ENCODE data around the gene USP20.
A peak's percentile ranks its signal among the peaks of the same experiment; 100 is the strongest.
"Not testable (repeated sequence)": the region's sequence is repeated elsewhere in the genome, so short reads cannot be mapped to it uniquely, and the experiment has no call there.

Gene USP20

DNA sequence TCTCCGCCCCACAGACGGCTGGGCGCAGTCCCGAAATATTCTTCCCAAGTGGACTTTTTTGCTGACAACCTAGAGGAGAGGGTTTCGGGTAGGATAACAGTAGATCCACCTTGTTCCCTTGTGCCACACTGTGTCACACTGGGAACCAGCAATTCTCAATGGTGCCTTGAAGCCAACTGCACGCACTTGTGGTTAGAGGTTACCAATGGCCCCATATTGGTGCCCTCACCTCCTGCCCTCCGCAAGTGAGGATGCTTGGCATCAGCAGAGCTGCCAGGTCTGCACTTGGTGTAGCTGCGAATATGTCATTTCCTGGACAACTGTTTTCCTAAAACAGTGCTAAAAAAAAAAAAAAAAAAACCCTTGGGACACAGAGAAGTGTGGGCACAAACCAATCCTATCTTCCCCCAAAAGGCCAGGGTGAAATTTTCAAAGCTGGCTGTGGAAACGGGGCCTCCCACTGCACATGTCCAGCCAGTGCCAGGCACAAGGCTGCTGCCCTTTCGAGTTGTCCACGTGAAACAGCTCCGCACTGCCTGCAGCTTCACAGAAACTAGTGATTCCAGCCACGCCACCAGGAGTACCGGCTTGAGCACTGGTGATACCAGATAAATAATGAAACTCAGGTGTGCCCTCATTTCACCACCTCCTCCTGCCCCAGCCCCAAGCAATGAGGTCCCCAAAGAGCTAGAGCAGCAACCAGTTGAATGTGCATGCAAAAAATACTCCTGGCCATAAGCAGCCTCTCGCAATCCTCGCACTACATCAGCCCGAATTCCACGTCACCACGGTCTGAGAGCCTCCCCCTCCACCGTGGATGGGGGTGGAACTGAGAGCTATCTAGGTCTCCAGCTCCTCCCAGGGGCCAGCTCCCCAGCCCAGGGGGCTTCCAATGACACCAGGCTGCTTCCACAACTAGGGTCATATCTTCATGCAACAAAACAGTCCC, 51.2 kb downstream of the USP20 start:
- Mint-ChIP-seq H3K4me3 (peak overlapping the region; percentile 86 to 91), H3K4me1 (peaks cover 66% of the 10 kb centered on the region), H3K27ac (peak overlapping the region; percentile 98 to 99), H3K9me3 (no peaks in the 10 kb centered on the region), H3K27me3 (no peaks in the 10 kb centered on the region)
- peak; percentile 86 to 87 for DNase-seq
- ATAC-seq, result peak; percentile 19

DNA sequence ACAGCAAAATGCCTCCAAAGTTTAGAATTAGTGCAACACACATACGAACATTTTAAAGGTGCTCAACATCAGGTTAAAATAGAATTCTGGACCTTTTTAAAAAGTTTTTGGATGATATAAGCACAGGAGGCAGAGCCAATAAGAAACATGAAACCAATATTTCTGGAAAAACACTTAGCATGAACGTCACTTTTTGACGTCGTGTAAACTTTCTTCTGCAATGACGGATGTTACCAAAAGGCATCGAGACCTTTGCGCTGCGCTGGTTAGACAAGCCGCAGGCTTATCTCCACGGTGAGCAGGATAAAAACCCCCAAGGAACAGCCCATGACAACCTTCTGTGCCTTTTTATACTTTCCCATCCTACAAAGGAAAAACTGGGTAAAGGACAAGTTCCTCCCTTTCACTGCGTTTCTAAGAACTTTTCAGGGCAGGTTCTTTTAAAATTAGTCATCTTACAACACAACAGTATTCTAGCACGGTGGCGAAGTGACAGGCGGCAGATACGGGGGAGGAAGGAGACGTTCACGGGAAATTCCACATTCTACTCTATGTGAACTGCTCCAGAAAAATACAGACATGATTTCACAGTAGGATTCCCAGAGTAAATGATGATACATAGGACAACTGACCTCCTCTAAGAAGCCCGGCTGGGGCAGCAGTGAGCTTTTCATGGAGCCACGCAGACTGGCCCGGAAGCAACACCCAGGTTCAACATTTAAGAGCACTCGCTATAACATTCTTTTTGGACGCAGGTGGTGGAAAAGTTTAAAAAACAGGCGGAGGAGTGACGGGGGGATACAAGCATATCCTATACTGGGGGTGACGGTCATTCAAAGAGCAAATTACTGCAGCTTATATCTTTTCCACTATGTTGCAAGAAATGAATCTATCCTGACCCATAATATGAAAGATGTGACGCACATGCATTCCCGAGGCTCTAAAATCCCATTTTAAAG, 52.4 kb downstream of the USP20 start:
- H3K4me3 Mint-ChIP-seq, result peak overlapping the region; percentile 86 to 91
- no peaks in the 10 kb centered on the region for H3K27me3 Mint-ChIP-seq
- H3K27ac Mint-ChIP-seq, result peak overlapping the region; percentile 98 to 99
- H3K4me1 Mint-ChIP-seq, result peaks cover 77% of the 10 kb centered on the region
- no peaks in the 10 kb centered on the region for H3K9me3 Mint-ChIP-seq
- ATAC-seq (peak; percentile 26), DNase-seq (peak; percentile 76 to 88)

DNA sequence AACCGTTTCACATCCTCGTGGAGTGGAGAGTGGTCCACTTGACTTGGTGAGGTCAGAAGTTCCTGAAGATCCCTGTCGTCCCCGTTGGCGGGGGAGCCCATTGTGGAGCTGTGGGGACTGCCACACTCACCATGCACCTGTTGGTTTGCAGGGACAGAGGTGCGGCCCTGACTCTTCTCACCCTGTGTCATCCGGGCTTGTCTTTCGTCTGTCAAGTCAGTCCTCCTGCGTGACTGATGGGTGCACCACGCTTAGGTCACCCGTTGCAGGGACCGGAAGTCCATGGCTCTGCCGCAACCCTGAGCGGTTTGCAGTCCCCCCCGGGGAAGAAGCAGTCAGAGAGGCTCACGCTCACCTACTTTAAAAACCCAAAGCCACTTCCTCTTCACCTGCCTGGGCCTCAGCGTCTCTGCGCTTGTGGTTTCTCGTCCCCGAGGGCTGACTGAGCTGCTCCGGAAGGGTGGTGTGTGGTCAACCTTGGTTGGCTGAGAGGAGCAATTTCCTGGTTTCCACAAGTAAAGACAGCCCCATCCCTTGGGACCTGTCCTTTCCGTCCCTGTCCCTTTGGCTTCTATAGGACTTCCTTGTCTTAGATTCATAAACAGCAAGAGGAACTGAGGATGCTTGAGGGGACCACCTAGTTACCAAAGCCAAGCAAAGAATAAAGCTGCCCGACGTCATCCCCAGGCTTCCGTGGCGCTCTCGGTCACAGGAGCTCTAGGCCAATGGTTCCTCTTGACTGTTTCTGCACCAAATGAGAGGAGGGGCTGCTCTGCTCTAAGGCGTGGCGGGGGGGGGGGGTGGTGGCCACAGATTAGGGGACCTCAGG, 53.2 kb downstream of the USP20 start:
- ATAC-seq, result peak; percentile 67
- H3K27me3 Mint-ChIP-seq, result no peaks in the 10 kb centered on the region
- H3K9me3 Mint-ChIP-seq, result no peaks in the 10 kb centered on the region
- DNase-seq, result peak; percentile 95 to 99
- peak overlapping the region; percentile 98 to 99 for H3K27ac Mint-ChIP-seq
- H3K4me1 Mint-ChIP-seq, result peaks cover 85% of the 10 kb centered on the region
- H3K4me3 Mint-ChIP-seq, result peak overlapping the region; percentile 86 to 91

DNA sequence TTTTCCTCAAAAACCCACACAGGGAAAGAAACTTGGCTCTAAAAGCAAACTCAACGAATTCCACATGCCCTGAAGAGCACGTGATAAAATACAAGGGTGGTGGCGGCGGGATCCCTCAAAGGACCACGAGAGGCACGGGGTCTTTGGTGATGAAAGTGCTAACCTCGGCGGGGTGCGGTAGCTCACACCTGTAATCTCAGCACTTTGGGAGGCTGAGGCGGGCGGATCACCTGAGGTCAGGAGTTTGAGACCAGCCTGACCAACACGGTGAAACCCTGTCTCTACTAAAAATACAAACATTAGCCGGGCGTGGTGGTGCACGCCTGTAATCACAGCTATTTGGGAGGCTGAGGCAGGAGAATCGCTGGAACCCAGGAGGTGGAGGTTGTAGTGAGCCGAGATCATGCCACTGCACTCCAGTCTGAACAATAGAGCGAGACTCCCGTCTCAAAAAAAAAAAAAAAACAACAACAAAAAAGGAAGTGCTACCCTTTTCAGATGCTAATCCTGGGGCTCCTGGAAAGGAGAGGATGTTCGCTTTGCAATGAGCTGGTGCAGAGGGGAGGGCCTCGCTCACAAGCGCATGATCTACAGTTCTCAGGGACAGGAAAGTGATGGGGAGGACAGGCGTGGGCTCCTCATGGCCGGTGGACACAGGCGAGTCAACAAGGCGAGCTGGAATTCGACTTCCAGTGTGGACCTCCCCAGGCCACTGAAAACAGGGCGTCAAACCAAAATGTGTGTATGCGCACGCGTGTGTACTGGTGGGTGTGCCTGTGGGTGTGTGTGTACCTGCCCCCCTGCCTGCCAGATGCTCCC, 54.1 kb downstream of the USP20 start:
- Mint-ChIP-seq H3K4me1 (peaks cover 82% of the 10 kb centered on the region), H3K9me3 (no peaks in the 10 kb centered on the region), H3K27me3 (no peaks in the 10 kb centered on the region), H3K27ac (peak overlapping the region; percentile 98 to 99), H3K4me3 (peak overlapping the region; percentile 86 to 91)
- no peak for ATAC-seq
- DNase-seq, result peak; percentile 62 to 70

DNA sequence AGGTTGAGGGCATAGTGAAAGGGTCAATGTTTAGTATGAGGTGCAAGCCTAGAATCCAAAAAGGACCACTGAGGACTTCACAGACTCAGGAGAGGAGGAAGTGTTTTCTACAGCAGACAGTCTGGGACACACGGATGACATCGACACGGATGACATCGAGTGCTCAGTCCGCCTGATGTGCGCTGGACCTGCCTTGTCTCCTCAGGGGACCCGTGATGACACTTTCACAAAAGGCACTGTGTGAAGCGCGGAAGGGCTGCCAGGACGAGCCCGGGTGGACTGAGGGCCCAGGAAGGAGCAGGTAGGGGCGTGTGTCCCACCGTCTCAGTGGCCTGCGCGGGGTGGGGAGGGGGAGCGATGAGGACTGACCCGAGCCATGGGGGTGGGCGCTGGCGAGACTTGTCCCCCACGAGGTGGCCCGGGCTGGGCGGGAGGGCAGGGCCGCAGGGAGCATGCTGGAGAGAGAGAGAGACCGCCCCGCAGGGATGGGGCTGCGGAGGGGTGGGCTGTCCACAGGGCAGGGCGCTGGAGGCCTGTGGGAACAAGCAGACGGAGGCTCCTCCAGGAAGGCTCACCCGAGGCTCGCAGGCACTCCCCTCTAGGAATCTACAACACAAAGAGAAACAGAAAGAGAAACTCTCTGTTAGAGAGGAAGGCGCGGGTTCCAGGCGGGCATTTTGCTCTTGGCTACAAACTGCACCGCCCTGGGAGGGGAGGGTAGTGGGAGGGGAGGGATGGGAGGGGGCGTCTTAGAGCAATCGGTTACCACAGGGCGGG, 54.9 kb downstream of the USP20 start:
- H3K27me3 Mint-ChIP-seq, result no peaks in the 10 kb centered on the region
- peak; percentile 1 for ATAC-seq
- H3K4me1 Mint-ChIP-seq, result peaks cover 85% of the 10 kb centered on the region
- peak overlapping the region; percentile 86 to 91 for H3K4me3 Mint-ChIP-seq
- H3K27ac Mint-ChIP-seq, result peak overlapping the region; percentile 98 to 99
- H3K9me3 Mint-ChIP-seq, result no peaks in the 10 kb centered on the region
- peak; percentile 71 to 82 for DNase-seq

DNA sequence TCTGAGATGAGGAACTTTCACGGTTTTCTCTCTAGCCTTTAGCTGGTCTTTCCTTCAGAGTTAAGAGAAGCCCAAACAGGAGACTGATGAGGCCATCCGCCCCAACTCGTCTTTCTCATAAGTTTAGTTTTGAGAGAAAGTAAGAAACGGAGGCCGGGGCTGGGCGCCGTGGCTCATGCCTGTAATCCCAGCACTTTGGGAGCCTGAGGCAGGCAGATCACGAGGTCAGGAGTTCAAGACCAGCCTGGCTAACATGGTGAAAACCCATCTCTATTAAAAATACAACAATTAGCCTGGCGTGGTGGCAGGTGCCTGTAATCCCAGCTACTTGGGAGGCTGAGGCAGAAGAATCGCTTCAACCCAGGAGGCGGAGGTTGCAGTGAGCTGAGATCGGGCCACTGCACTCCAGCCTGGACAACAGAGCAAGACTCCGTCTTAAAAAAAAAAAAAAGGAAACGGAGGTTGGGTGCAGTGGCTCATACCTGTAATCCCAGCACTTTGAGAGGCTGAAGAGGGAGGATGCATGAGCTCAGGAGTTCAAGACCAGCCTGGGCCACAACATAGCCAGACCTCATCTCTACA, 55.6 kb downstream of the USP20 start:
- H3K27ac Mint-ChIP-seq, result peak overlapping the region; percentile 97 to 99
- ATAC-seq, result not testable (repeated sequence)

DNA sequence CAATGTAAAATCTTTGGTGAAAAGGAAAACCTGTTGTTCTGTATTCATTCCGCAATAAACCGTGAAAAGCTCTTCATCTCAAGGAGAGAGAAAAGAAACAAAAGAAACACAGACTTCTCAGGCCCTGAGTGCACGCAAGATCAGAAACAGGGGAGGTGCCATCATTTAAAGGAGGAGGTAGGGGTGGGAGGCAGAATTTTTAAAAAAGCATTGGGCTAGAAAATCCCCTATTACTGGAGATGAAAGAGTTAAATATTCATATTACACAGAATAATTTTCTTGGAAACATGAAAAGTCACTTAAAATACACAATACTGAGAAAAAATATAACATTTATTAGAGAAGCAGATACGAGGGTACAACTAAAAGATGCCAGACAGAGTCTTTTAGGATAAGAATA, 56.3 kb downstream of the USP20 start:
- Mint-ChIP-seq H3K9me3 (peaks cover 0 to 5% of the 10 kb centered on the region in 2 donors), H3K4me1 (peaks cover 96% of the 10 kb centered on the region), H3K27ac (peak overlapping the region; percentile 97 to 99), H3K4me3 (peak overlapping the region; percentile 86 to 91), H3K27me3 (no peaks in the 10 kb centered on the region)
- peak in 1 of 2 donors; percentile 35 for DNase-seq
- no peak for ATAC-seq

More for the DNA sequence above, 55.6 kb downstream of the USP20 start:
- not testable (repeated sequence) for DNase-seq, H3K27me3 Mint-ChIP-seq, H3K9me3 Mint-ChIP-seq
- H3K4me3 Mint-ChIP-seq, result peak overlapping the region; percentile 86 to 91
- peaks cover 92% of the 10 kb centered on the region for H3K4me1 Mint-ChIP-seq

DNA sequence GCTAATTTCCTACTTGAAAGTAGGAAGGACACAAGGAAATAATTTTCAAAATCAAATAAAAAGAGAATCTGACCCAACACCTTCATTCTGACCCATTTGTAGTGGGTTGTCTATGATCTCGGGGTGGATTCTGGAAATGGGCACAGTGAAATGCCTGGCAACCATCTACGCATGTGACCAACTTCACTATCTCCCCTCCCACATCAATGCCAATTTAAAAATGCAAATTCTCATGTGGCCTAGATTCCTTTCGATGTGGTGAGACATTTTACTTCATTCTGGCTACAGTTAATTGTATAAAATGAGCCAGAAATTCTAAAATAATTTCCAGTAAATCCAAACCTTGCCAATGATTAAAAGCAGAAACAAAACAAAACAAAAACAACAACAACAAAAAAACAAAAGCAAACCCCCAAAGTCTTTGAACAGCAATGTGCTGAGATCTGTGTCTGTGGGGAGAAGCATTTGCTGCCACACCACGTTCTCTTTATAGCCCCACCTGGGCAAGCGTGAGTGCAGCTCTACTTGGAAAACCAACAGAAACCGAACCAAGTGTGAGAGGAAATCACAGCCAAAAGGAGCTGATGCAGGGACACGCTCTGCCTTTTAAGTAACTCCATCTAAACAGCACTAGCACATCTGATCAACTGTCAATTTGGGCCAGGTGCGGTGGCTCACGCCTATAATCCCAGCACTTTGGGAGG, 59.0 kb downstream of the USP20 start:
- Mint-ChIP-seq H3K27ac (peak overlapping the region; percentile 90 to 92), H3K4me1 (peaks cover 95% of the 10 kb centered on the region), H3K9me3 (peaks cover 5 to 14% of the 10 kb centered on the region in 2 donors), H3K27me3 (no peaks in the 10 kb centered on the region), H3K4me3 (peak overlapping the region; percentile 48 to 51)
- DNase-seq (peak; percentile 38 to 46), ATAC-seq (no peak)

DNA sequence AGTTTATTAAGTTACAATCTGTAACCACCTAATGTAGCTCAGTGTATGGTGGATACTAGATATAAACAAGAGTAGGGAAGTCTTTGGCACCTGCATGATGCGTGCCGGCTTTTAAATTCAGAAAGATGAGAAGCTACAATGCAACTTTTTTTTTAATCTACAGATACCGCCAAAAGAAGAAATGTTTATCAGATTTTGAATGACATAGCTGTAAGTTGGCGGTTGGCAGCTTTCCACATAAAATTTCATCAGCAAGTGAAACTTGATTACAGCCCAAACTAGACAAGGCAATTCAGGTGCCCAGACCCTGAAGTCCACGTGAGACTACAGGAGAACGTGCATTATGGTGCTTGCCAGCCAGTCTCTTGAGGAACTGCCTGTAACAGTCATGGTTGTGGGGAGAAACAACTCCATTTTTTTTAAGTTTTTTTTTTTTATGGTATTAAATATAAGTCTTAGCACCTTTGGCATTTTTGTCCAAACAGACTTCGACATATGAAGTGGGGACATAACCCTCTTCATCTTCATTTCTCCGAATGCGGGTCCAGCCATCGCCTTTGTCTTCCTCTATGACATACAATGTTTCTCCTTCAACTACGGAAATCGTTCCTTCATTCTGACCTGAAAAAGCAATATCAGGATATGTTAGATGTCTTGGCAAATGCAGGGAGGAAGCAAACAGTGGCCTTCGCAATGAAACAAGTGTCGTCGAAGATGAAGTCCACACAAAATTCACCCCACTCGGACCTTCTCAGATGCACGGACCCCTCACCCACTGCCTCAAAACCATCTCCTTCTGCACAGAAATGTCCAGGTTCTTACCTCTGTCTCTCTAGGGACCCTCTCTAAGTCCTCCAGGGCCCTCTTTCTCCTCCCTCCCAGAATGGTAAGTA, 60.4 kb downstream of the USP20 start:
- Mint-ChIP-seq H3K9me3 (peaks cover 5 to 14% of the 10 kb centered on the region in 2 donors), H3K27me3 (no peaks in the 10 kb centered on the region), H3K4me3 (peak overlapping the region; percentile 3 to 35), H3K27ac (peak overlapping the region; percentile 90 to 92), H3K4me1 (peaks cover 95% of the 10 kb centered on the region)
- DNase-seq (peak; percentile 57 to 79), ATAC-seq (peak; percentile 67)

DNA sequence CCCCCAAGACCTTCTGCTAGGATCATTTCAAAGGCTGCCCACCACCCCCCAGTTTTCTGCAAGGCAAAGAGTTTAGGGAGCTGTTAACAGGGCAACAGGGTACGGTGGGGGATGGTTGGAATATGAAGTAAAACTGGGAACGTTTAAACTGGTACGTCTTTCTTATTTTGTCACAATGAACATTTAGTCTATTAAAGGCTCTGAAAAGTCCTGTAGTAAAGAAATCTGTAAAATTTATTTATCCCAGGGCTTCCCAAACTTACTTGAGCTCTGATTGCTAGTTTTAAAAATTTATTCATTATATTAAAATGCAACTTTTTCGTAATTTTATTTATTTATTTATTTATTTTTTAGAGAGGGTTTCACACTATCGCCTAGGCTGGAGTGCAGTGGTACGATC, 62.0 kb downstream of the USP20 start:
- no peaks in the 10 kb centered on the region for H3K27me3 Mint-ChIP-seq
- ATAC-seq, result no peak
- peak overlapping the region in 1 of 2 donors; percentile 63 for H3K4me3 Mint-ChIP-seq
- H3K27ac Mint-ChIP-seq, result peak overlapping the region; percentile 87 to 92
- H3K9me3 Mint-ChIP-seq, result peaks cover 5 to 14% of the 10 kb centered on the region in 2 donors
- peaks cover 95% of the 10 kb centered on the region for H3K4me1 Mint-ChIP-seq
- no peak for DNase-seq

DNA sequence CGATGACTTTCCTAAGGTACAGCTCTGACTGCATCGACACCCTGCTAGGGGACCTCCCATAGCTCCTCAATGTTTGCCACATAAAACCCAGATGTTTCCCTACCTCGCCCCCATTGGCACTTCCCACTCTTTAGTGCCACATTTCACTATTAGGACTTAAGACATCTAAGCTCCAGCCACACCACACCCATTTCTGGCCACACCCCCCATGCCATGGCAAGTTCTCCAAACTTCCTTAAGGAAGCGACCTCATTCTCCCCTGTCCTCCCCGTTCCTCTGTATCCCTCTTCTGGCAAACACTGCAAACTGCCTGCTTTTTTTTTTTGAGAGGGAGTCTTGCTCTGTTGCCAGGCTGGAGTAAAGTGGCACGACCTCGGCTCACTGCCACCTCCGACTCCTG, 62.9 kb downstream of the USP20 start:
- Mint-ChIP-seq H3K9me3 (peaks cover 5 to 14% of the 10 kb centered on the region in 2 donors), H3K4me1 (peaks cover 94% of the 10 kb centered on the region), H3K27ac (peak overlapping the region in 1 of 2 donors; percentile 59), H3K4me3 (no peak overlapping the region), H3K27me3 (no peaks in the 10 kb centered on the region)
- DNase-seq (no peak), ATAC-seq (no peak)

DNA sequence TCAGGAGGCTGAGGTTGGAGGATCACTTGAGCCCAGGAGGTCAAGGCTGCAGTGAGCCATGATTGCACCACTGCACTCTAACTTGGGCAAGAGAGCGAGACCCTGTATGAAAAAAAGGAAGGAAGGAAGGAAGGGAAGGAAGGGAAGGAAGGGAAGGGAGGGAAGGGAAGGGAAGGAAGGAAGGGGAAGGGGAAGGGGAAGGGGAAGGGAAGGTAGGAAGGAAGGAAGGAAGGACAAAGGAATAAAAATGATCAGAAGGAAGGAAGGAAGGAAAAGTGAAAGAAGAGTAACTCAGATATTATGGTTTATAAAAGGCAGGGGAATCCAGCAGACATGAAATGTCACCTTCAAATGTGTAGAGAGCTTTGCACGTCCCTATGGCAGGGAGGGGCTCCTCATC, 64.4 kb downstream of the USP20 start:
- no peak for ATAC-seq
- peak overlapping the region; percentile 75 to 91 for H3K27ac Mint-ChIP-seq

More for the DNA sequence above, 64.4 kb downstream of the USP20 start:
- no peak overlapping the region for H3K4me3 Mint-ChIP-seq
- DNase-seq, result no peak
- H3K9me3 Mint-ChIP-seq, result peaks cover 5 to 14% of the 10 kb centered on the region in 2 donors
- H3K27me3 Mint-ChIP-seq, result no peaks in the 10 kb centered on the region
- H3K4me1 Mint-ChIP-seq, result peaks cover 93% of the 10 kb centered on the region
